T-helper 2 cell treated with Interferon-gamma antibody and Interleukin-4, amounts not matched to agents 5 μg/mL and 100 μg/mL, for 36 hours (primary cell): ENCODE data around the gene ANKS6.

Source experiments
- DNase-seq: peaks from one replicate; pipeline ENCODE4 v3.0.0; 2021; ENCODE audit warnings: low spot score
- H3K27ac Mint-ChIP-seq: one replicate; pipeline ENCODE4 v1.8.0; 2021; ENCODE audit warnings: mild to moderate bottlenecking, mixed read lengths
- H3K27me3 Mint-ChIP-seq: one replicate; pipeline ENCODE4 v1.8.0; 2021; ENCODE audit warnings: low read depth, mixed read lengths
- H3K36me3 Mint-ChIP-seq: one replicate; pipeline ENCODE4 v1.8.0; 2021; ENCODE audit warnings: low read depth, mixed read lengths
- H3K4me1 Mint-ChIP-seq: one replicate; pipeline ENCODE4 v1.8.0; 2021; ENCODE audit warnings: low read depth, mixed read lengths
- H3K4me3 Mint-ChIP-seq: one replicate; pipeline ENCODE4 v1.8.0; 2022; ENCODE audit warnings: mild to moderate bottlenecking, moderate library complexity, mixed read lengths
- H3K9me3 Mint-ChIP-seq: one replicate; pipeline ENCODE4 v1.8.0; 2021; ENCODE audit warnings: mixed read lengths

The ANKS6 gene

GRCh38 chr9:98778711-98779530 lies 17.4 kb downstream of the ANKS6 start:
- H3K27ac Mint-ChIP-seq: no peak overlapping the region
- no peaks in the 10 kb centered on the region for H3K9me3 Mint-ChIP-seq
- no peak for DNase-seq
- no peaks in the 10 kb centered on the region for H3K36me3 Mint-ChIP-seq
- no peaks in the 10 kb centered on the region for H3K4me1 Mint-ChIP-seq
- H3K27me3 Mint-ChIP-seq: no peaks in the 10 kb centered on the region
- no peak overlapping the region for H3K4me3 Mint-ChIP-seq

DNA sequence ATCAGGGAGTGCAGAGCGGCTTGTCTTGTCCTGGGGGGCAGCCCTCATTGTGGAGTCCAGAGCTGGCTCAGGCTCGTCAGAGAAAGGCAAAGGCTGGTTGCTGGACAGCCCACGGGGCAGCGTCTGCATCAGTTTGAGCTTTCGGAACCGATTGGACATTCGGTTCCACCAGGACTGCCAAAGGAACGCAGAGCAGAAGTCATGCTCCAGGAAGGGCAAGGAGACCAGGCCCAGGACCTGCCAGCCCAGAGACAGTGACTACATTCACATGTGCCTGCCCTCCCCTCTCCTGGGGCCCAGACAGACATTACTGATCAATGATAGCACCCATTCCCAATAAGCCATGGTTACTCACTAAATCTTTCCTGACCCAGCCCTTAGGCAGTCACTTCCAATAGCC lies 18.1 kb downstream of the ANKS6 start:
- DNase-seq: no peak
- Mint-ChIP-seq H3K27me3 (no peaks in the 10 kb centered on the region), H3K36me3 (no peaks in the 10 kb centered on the region), H3K9me3 (no peaks in the 10 kb centered on the region), H3K4me1 (no peaks in the 10 kb centered on the region), H3K27ac (no peak overlapping the region), H3K4me3 (no peak overlapping the region)

- Mint-ChIP-seq H3K27me3 (no peaks in the 10 kb centered on the region), H3K9me3 (no peaks in the 10 kb centered on the region), H3K4me1 (no peaks in the 10 kb centered on the region), H3K27ac (no peak overlapping the region), H3K36me3 (no peaks in the 10 kb centered on the region), H3K4me3 (no peak overlapping the region)
- no peak for DNase-seq
Measured at GRCh38 chr9:98777618-98778017, 18.7 kb downstream of the ANKS6 start.

DNA sequence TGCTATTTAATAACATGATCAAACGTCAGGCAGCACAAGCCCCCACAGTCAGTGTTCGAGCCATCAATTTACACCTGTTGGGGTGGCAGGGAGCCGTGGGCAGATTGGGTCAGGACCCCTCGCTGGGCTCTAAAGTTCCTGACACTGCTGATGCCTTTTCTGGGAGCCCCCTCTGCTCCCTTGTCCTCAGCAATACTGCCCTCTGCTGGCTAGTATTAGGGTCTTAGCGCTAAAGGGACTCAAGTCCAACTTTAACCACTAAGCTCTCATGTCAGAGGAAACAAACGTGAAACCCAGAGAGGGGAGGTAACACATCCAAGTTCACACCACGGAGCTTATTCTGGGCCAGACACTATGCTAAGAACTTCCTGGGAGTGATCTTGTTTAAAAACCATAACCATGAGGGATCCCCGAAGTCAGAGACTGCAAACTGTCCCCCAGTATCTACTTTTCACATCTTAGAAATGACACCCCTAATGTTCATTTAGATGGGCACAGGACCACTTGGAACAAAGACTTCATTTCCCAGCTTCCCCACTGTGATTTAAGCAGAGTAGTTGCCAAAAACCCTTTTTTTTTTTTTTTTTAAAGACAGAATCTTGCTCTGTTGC lies 20.4 kb downstream of the ANKS6 start:
- no peak for DNase-seq
- H3K27me3 Mint-ChIP-seq: no peaks in the 10 kb centered on the region
- no peaks in the 10 kb centered on the region for H3K4me1 Mint-ChIP-seq
- no peaks in the 10 kb centered on the region for H3K36me3 Mint-ChIP-seq
- H3K4me3 Mint-ChIP-seq: no peak overlapping the region
- H3K9me3 Mint-ChIP-seq: no peaks in the 10 kb centered on the region
- H3K27ac Mint-ChIP-seq: no peak overlapping the region

DNA sequence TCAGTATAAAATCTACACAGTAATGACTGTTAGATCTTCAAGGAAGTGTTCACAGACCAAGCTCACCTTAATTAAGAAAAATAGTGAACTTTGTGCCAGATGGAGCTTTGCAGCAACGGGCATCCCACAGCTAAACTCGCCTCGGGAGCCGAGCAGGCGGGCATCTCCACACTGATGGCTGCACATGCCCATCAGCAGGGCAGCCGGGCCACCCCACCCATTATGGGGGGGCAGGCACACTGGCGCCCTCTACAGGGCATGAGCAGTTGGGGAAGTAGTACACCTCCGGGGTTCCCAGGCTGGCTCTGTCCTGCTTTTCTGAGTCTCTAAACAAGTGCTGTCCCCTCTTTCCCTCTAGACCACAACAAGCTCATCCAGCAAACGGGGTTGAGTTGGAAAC lies 21.6 kb downstream of the ANKS6 start:
- Mint-ChIP-seq H3K4me3 (no peak overlapping the region), H3K27ac (no peak overlapping the region), H3K4me1 (no peaks in the 10 kb centered on the region), H3K27me3 (no peaks in the 10 kb centered on the region), H3K9me3 (no peaks in the 10 kb centered on the region), H3K36me3 (no peaks in the 10 kb centered on the region)
- DNase-seq: no peak

DNA sequence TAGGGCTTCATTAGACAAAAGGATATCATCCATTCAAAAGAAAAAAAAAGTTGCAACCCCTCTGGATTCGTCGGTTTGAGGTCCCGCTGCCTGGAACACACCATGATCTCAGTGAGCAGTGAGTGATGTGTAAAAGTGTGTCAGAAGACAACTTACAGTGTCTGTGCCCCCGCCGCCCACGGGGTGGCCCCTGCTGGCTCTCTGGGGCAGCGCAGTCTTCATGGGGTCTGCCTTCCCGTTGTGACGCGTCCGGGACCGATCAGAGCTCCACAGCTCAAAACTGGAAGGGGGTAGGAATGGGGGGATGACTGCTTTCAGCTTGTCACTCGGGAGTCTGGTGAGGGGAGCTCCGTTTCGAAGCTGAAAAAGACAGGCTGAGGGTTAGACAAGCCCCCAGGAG lies 22.6 kb downstream of the ANKS6 start:
- no peaks in the 10 kb centered on the region for H3K4me1 Mint-ChIP-seq
- no peak for DNase-seq
- no peaks in the 10 kb centered on the region for H3K9me3 Mint-ChIP-seq
- no peak overlapping the region for H3K4me3 Mint-ChIP-seq
- no peak overlapping the region for H3K27ac Mint-ChIP-seq
- H3K27me3 Mint-ChIP-seq: no peaks in the 10 kb centered on the region
- no peaks in the 10 kb centered on the region for H3K36me3 Mint-ChIP-seq

DNA sequence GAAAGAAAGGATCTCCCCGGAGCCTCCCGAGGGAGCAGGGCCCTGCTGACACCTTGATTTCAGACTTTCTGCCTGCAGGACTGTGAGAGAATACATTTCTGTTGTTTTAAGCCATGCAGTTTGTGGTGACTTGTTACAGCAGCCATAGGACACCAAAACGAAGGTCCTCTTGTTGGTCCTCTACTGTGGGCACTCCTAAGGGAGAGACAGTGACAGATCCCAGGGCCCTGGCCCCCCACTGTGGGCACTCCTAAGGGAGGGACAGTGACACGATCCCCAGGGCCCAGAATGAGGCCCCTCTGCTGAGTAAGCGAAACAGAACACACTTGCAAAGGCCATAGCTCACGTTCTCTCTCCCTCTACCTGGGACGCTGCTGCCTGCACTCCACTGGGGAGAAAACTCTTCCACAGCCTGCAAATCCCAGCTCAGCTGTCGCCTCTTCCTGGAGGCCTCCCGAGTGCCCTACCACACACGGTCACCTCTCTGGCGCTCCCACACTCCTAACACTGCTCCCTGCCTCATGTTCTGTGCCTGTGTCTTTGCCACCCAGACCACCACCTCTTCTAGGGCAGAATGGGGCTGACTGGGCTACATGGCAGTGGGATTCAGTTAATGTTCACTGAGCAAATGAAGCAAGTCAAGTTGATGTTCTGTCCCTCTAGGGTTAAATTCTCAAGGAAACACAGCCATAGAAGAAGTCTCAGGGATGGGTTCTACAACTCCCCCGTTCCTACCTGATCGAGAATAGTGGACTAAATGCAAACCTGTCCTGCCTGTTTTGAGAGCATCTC lies 23.8 kb downstream of the ANKS6 start:
- H3K9me3 Mint-ChIP-seq: no peaks in the 10 kb centered on the region
- no peaks in the 10 kb centered on the region for H3K27me3 Mint-ChIP-seq
- no peaks in the 10 kb centered on the region for H3K36me3 Mint-ChIP-seq
- DNase-seq: no peak
- H3K4me3 Mint-ChIP-seq: no peak overlapping the region
- no peak overlapping the region for H3K27ac Mint-ChIP-seq
- H3K4me1 Mint-ChIP-seq: no peaks in the 10 kb centered on the region

- Mint-ChIP-seq H3K36me3 (no peaks in the 10 kb centered on the region), H3K27ac (no peak overlapping the region), H3K27me3 (no peaks in the 10 kb centered on the region), H3K4me3 (no peak overlapping the region), H3K4me1 (no peaks in the 10 kb centered on the region), H3K9me3 (no peaks in the 10 kb centered on the region)
- no peak for DNase-seq
Measured at GRCh38 chr9:98771209-98771874, 25.0 kb downstream of the ANKS6 start.

DNA sequence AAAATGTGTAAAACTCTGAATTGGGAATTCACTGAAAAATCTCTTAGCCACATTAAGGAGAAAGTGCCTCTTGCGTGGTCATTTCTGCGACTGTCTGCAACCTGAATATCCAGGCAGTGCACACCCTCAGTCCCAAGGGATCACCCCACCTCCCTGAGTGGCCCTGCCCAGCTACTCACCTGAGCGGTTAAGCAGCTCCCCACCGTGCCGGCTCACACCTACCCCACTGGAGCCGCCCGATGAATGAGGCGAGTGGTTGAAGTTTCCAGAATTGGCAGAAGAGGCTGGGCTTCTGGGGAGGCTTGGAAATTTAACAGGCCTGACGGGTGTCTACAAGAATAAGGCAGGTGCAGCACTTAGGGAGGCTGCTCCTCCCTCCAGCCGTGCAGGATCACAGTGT lies 25.6 kb downstream of the ANKS6 start:
- Mint-ChIP-seq H3K27ac (no peak overlapping the region), H3K27me3 (no peaks in the 10 kb centered on the region), H3K9me3 (no peaks in the 10 kb centered on the region), H3K4me3 (no peak overlapping the region), H3K4me1 (no peaks in the 10 kb centered on the region), H3K36me3 (no peaks in the 10 kb centered on the region)
- no peak for DNase-seq

- no peaks in the 10 kb centered on the region for H3K36me3 Mint-ChIP-seq
- H3K4me1 Mint-ChIP-seq: no peaks in the 10 kb centered on the region
- H3K4me3 Mint-ChIP-seq: no peak overlapping the region
- DNase-seq: no peak
- no peak overlapping the region for H3K27ac Mint-ChIP-seq
- no peaks in the 10 kb centered on the region for H3K9me3 Mint-ChIP-seq
- H3K27me3 Mint-ChIP-seq: no peaks in the 10 kb centered on the region
Measured at GRCh38 chr9:98768344-98768743, 28.0 kb downstream of the ANKS6 start.

DNA sequence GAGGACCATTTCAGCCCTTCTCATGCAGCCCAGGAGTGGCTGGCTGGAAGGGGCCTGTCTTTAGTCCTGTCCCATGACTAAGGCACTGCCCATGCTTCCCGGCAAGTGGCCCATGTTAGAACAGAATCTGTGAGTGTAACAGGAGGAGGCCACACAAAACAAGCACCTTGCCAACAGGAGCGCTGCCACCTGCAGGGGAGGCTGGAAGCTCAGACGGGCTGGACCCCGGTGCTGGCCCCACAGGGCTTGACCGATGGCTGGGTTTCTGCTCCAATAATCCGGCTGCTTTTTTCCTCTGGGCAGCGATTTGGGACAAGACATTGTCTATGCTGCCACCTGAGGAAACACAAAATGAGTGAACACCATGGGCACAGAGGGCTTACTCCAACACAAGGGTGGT lies 28.4 kb downstream of the ANKS6 start:
- H3K36me3 Mint-ChIP-seq: no peaks in the 10 kb centered on the region
- no peak for DNase-seq
- H3K4me3 Mint-ChIP-seq: no peak overlapping the region
- H3K27me3 Mint-ChIP-seq: no peaks in the 10 kb centered on the region
- H3K4me1 Mint-ChIP-seq: no peaks in the 10 kb centered on the region
- H3K27ac Mint-ChIP-seq: no peak overlapping the region
- H3K9me3 Mint-ChIP-seq: no peaks in the 10 kb centered on the region

DNA sequence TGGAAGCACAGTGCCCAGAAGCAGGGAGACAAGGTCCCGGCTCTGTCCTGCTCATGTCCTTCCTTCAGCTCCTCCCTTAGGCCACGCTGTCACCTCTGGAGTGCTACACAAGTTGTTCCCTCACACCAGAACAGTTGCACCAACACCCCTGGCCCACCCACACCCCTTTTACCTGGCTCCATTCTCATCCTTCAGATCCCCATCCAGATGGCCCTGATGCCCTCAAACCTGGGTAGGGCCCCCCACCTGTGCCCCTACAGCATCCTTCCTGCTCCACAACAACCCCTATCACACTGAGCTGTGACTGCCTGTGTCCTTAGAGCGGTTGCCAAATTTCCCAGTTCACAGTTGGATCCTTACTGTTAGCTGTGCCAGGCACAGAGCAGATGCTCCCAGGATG lies 29.2 kb downstream of the ANKS6 start:
- H3K36me3 Mint-ChIP-seq: no peaks in the 10 kb centered on the region
- no peaks in the 10 kb centered on the region for H3K9me3 Mint-ChIP-seq
- H3K4me3 Mint-ChIP-seq: no peak overlapping the region
- no peak overlapping the region for H3K27ac Mint-ChIP-seq
- H3K4me1 Mint-ChIP-seq: no peaks in the 10 kb centered on the region
- no peak for DNase-seq
- H3K27me3 Mint-ChIP-seq: no peaks in the 10 kb centered on the region

- Mint-ChIP-seq H3K27ac (no peak overlapping the region), H3K27me3 (no peaks in the 10 kb centered on the region), H3K36me3 (no peaks in the 10 kb centered on the region), H3K4me1 (no peaks in the 10 kb centered on the region), H3K4me3 (no peak overlapping the region), H3K9me3 (no peaks in the 10 kb centered on the region)
- DNase-seq: no peak
Measured at GRCh38 chr9:98766586-98766985, 29.8 kb downstream of the ANKS6 start.

DNA sequence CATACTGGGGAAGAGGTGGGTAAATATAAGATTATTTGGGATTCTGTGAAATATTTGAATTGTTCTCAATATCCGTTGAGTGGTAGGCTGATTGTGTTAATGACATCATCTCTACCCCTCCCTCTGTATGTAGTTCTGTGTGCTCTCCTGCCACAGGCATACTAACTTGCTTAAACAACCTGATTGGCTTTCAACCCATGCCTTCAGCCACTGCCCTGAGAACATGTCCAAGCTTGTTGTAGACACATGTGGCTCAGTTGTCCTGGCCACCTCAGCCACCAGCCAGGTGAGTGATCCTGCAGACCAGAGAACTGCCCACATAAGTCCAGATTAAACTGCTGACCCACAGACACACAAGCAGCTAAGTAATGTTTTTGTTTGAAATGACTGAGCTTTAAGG lies 31.1 kb downstream of the ANKS6 start:
- Mint-ChIP-seq H3K36me3 (no peaks in the 10 kb centered on the region), H3K4me3 (no peak overlapping the region), H3K9me3 (no peaks in the 10 kb centered on the region), H3K27ac (no peak overlapping the region), H3K4me1 (no peaks in the 10 kb centered on the region), H3K27me3 (no peaks in the 10 kb centered on the region)
- DNase-seq: no peak
